Activated naive CD4-positive, alpha-beta T cell treated with anti-CD3 and anti-CD28 coated beads, Interleukin-2, amount 10 ng/mL, durations not matched to agents 7 days and 5 days (primary cell): ENCODE data around the gene C6orf52.
"Not testable (repeated sequence)": the region's sequence is repeated elsewhere in the genome, so short reads cannot be mapped to it uniquely, and the experiment has no call there.

Experiments used
- CTCF ChIA-PET: fragments of 350-600 bp; sonication (Branson Sonifier 250); formaldehyde crosslinking; loops from one replicate; lab custom pipeline; 2021; ENCODE audit warnings: antibody characterized with exemption; lab: Charles Lee
- DNase-seq: peaks from one replicate; pipeline ENCODE4 v3.0.0-alpha.2; 2020
- H3K27ac Mint-ChIP-seq: one replicate; pipeline ENCODE4 v1.8.0; 2021; ENCODE audit warnings: mild to moderate bottlenecking, moderate library complexity, mixed read lengths
- H3K27me3 Mint-ChIP-seq: one replicate; pipeline ENCODE4 v1.8.0; 2021; ENCODE audit warnings: mild to moderate bottlenecking, mixed read lengths
- H3K36me3 Mint-ChIP-seq: one replicate; pipeline ENCODE4 v1.8.0; 2021; ENCODE audit warnings: mixed read lengths
- H3K4me1 Mint-ChIP-seq: one replicate; pipeline ENCODE4 v1.8.0; 2021; ENCODE audit warnings: mixed read lengths
- H3K4me3 Mint-ChIP-seq: one replicate; pipeline ENCODE4 v1.8.0; 2021; ENCODE audit warnings: mild to moderate bottlenecking, moderate library complexity, mixed read lengths
- H3K9me3 Mint-ChIP-seq: one replicate; pipeline ENCODE4 v1.8.0; 2021; ENCODE audit warnings: mixed read lengths

C6orf52 gene

GRCh38 chr6:10694302-10695085, at the start of gene C6orf52, which contains the start of gene PAK1IP1:
Gene C6orf52 (minus strand): TSS chr6:10694616. CDS start chr6:10687550, 7,066 bp downstream.
Gene PAK1IP1 (plus strand): TSS chr6:10694972. CDS start chr6:10694986, 14 bp downstream.
- Mint-ChIP-seq H3K4me1 (peaks cover 45% of the 10 kb centered on the region), H3K4me3 (peak within 1 kb of the TSS; percentile 95), H3K36me3 (peaks cover 19% of the 10 kb centered on the region), H3K9me3 (no peaks in the 10 kb centered on the region), H3K27me3 (peaks cover 4% of the 10 kb centered on the region), H3K27ac (peak within 1 kb of the TSS; percentile 100)
- CTCF ChIA-PET = interaction anchor here (1.0 to 2.5 kb wide), 4 partner anchors 26 to 184 kb away, joined by 3 to 10 read pairs (median 5); partner anchors contain the start of gene MAK
- DNase-seq = peak; percentile 96

GRCh38 chr6:10743515-10743914, 49.1 kb upstream of the C6orf52 start:
- no peaks in the 10 kb centered on the region for H3K9me3 Mint-ChIP-seq
- DNase-seq = no peak
- CTCF ChIA-PET = no interaction called here
- no peak overlapping the region for H3K4me3 Mint-ChIP-seq
- H3K27me3 Mint-ChIP-seq = no peaks in the 10 kb centered on the region
- H3K27ac Mint-ChIP-seq = no peak overlapping the region
- H3K36me3 Mint-ChIP-seq = peaks cover 11% of the 10 kb centered on the region
- H3K4me1 Mint-ChIP-seq = peaks cover 31% of the 10 kb centered on the region

- no peaks in the 10 kb centered on the region for H3K27me3 Mint-ChIP-seq
- peaks cover 6% of the 10 kb centered on the region for H3K36me3 Mint-ChIP-seq
- no peak for DNase-seq
- no peaks in the 10 kb centered on the region for H3K9me3 Mint-ChIP-seq
- CTCF ChIA-PET = interaction anchor here (0.7 to 1.2 kb wide), 3 partner anchors 15 to 754 kb away, joined by 3 read pairs; no protein-coding TSS in a partner anchor
- H3K4me1 Mint-ChIP-seq = peaks cover 22% of the 10 kb centered on the region
- H3K4me3 Mint-ChIP-seq = no peak overlapping the region
- no peak overlapping the region for H3K27ac Mint-ChIP-seq
Observed at GRCh38 chr6:10742251-10742650, 47.8 kb upstream of the C6orf52 start.

- H3K27me3 Mint-ChIP-seq, H3K27ac Mint-ChIP-seq: not testable (repeated sequence)
- CTCF ChIA-PET = interaction anchor here (0.7 to 1.2 kb wide), 3 partner anchors 14 to 754 kb away, joined by 3 read pairs; no protein-coding TSS in a partner anchor
Observed at GRCh38 chr6:10741643-10742042, 47.2 kb upstream of the C6orf52 start.

GRCh38 chr6:10740061-10740460, 45.6 kb upstream of the C6orf52 start:
- CTCF ChIA-PET = interaction anchor here (0.7 kb wide), 1 partner anchor 44 kb away, joined by 3 read pairs; no protein-coding TSS in a partner anchor
- no peak overlapping the region for H3K4me3 Mint-ChIP-seq
- no peaks in the 10 kb centered on the region for H3K9me3 Mint-ChIP-seq
- DNase-seq = no peak
- peaks cover 2% of the 10 kb centered on the region for H3K4me1 Mint-ChIP-seq
- no peaks in the 10 kb centered on the region for H3K27me3 Mint-ChIP-seq
- no peak overlapping the region for H3K27ac Mint-ChIP-seq
- H3K36me3 Mint-ChIP-seq = peaks cover 1% of the 10 kb centered on the region

More at GRCh38 chr6:10741643-10742042, 47.2 kb upstream of the C6orf52 start:
- H3K4me3 Mint-ChIP-seq, DNase-seq, H3K9me3 Mint-ChIP-seq, H3K36me3 Mint-ChIP-seq: not testable (repeated sequence)
- H3K4me1 Mint-ChIP-seq = peaks cover 17% of the 10 kb centered on the region

- no peaks in the 10 kb centered on the region for H3K4me1 Mint-ChIP-seq
- CTCF ChIA-PET = interaction anchor here (0.8 to 1.0 kb wide), 2 partner anchors 10 to 15 kb away, joined by 3 read pairs; no protein-coding TSS in a partner anchor
- H3K9me3 Mint-ChIP-seq = no peaks in the 10 kb centered on the region
- no peak for DNase-seq
- H3K27ac Mint-ChIP-seq = no peak overlapping the region
- H3K36me3 Mint-ChIP-seq = no peaks in the 10 kb centered on the region
- H3K27me3 Mint-ChIP-seq = no peaks in the 10 kb centered on the region
- no peak overlapping the region for H3K4me3 Mint-ChIP-seq
Observed at GRCh38 chr6:10736731-10737130, 42.3 kb upstream of the C6orf52 start.

GRCh38 chr6:10733863-10734262, 39.4 kb upstream of the C6orf52 start:
- Mint-ChIP-seq H3K9me3 (no peaks in the 10 kb centered on the region), H3K4me1 (no peaks in the 10 kb centered on the region), H3K27ac (no peak overlapping the region), H3K4me3 (no peak overlapping the region), H3K36me3 (peaks cover 9% of the 10 kb centered on the region), H3K27me3 (no peaks in the 10 kb centered on the region)
- CTCF ChIA-PET = no interaction called here
- no peak for DNase-seq

- CTCF ChIA-PET = interaction anchor here (0.7 kb wide), 1 partner anchor 32 kb away, joined by 3 read pairs; no protein-coding TSS in a partner anchor
- H3K4me1 Mint-ChIP-seq = no peaks in the 10 kb centered on the region
- no peaks in the 10 kb centered on the region for H3K27me3 Mint-ChIP-seq
- no peak overlapping the region for H3K4me3 Mint-ChIP-seq
- DNase-seq = no peak
- no peaks in the 10 kb centered on the region for H3K9me3 Mint-ChIP-seq
- no peak overlapping the region for H3K27ac Mint-ChIP-seq
- peaks cover 14% of the 10 kb centered on the region for H3K36me3 Mint-ChIP-seq
Observed at GRCh38 chr6:10733151-10733715, 38.8 kb upstream of the C6orf52 start.

GRCh38 chr6:10730254-10730653, 35.8 kb upstream of the C6orf52 start:
- Mint-ChIP-seq H3K27ac (no peak overlapping the region), H3K27me3 (no peaks in the 10 kb centered on the region), H3K9me3 (no peaks in the 10 kb centered on the region), H3K4me3 (no peak overlapping the region), H3K4me1 (peaks cover 4% of the 10 kb centered on the region), H3K36me3 (peaks cover 24% of the 10 kb centered on the region)
- CTCF ChIA-PET = no interaction called here
- no peak for DNase-seq

GRCh38 chr6:10725716-10726115, 31.3 kb upstream of the C6orf52 start:
- Mint-ChIP-seq H3K4me3 (no peak overlapping the region), H3K9me3 (no peaks in the 10 kb centered on the region), H3K27me3 (no peaks in the 10 kb centered on the region), H3K36me3 (peaks cover 27% of the 10 kb centered on the region), H3K4me1 (peaks cover 44% of the 10 kb centered on the region), H3K27ac (no peak overlapping the region)
- DNase-seq = no peak
- CTCF ChIA-PET = interaction anchor here (1.3 kb wide), 1 partner anchor 21 kb away, joined by 3 read pairs; no protein-coding TSS in a partner anchor

GRCh38 chr6:10725044-10725443, 30.6 kb upstream of the C6orf52 start:
- Mint-ChIP-seq H3K9me3 (no peaks in the 10 kb centered on the region), H3K4me3 (no peak overlapping the region), H3K27ac (no peak overlapping the region), H3K36me3 (peaks cover 20% of the 10 kb centered on the region), H3K27me3 (no peaks in the 10 kb centered on the region), H3K4me1 (peaks cover 44% of the 10 kb centered on the region)
- no peak for DNase-seq
- CTCF ChIA-PET = interaction anchor here (1.3 kb wide), 1 partner anchor 21 kb away, joined by 3 read pairs; no protein-coding TSS in a partner anchor

- H3K27me3 Mint-ChIP-seq = no peaks in the 10 kb centered on the region
- CTCF ChIA-PET = interaction anchor here (0.9 to 1.2 kb wide), 2 partner anchors 14 to 23 kb away, joined by 3 to 4 read pairs; no protein-coding TSS in a partner anchor
- H3K9me3 Mint-ChIP-seq = peaks cover 6% of the 10 kb centered on the region
- H3K4me3 Mint-ChIP-seq = peak overlapping the region; percentile 82
- no peak for DNase-seq
- H3K27ac Mint-ChIP-seq = peak overlapping the region; percentile 90
- peaks cover 19% of the 10 kb centered on the region for H3K36me3 Mint-ChIP-seq
- peaks cover 53% of the 10 kb centered on the region for H3K4me1 Mint-ChIP-seq
Observed at GRCh38 chr6:10723567-10723881, 29.1 kb upstream of the C6orf52 start.

GRCh38 chr6:10722820-10723566, 28.6 kb upstream of the C6orf52 start, which contains the start of gene TMEM14C:
Gene TMEM14C (plus strand): TSS chr6:10723070. CDS start chr6:10724614, 1,544 bp downstream.
- Mint-ChIP-seq H3K4me3 (peak within 1 kb of the TSS; percentile 82), H3K4me1 (peaks cover 56% of the 10 kb centered on the region), H3K27me3 (no peaks in the 10 kb centered on the region), H3K9me3 (peaks cover 9% of the 10 kb centered on the region), H3K36me3 (peaks cover 17% of the 10 kb centered on the region), H3K27ac (peak within 1 kb of the TSS; percentile 90)
- CTCF ChIA-PET = interaction anchor here (1.2 kb wide), 1 partner anchor 23 kb away, joined by 3 read pairs; no protein-coding TSS in a partner anchor
- peak; percentile 89 for DNase-seq

GRCh38 chr6:10722570-10722819, 28.1 kb upstream of the C6orf52 start:
- Mint-ChIP-seq H3K4me3 (peak overlapping the region; percentile 82), H3K4me1 (peaks cover 56% of the 10 kb centered on the region), H3K27me3 (no peaks in the 10 kb centered on the region), H3K9me3 (peaks cover 12% of the 10 kb centered on the region), H3K36me3 (peaks cover 14% of the 10 kb centered on the region), H3K27ac (peak overlapping the region; percentile 90)
- CTCF ChIA-PET = no interaction called here
- DNase-seq = no peak
